ENCODE measurements around the gene SCTR.

SCTR gene

DNA sequence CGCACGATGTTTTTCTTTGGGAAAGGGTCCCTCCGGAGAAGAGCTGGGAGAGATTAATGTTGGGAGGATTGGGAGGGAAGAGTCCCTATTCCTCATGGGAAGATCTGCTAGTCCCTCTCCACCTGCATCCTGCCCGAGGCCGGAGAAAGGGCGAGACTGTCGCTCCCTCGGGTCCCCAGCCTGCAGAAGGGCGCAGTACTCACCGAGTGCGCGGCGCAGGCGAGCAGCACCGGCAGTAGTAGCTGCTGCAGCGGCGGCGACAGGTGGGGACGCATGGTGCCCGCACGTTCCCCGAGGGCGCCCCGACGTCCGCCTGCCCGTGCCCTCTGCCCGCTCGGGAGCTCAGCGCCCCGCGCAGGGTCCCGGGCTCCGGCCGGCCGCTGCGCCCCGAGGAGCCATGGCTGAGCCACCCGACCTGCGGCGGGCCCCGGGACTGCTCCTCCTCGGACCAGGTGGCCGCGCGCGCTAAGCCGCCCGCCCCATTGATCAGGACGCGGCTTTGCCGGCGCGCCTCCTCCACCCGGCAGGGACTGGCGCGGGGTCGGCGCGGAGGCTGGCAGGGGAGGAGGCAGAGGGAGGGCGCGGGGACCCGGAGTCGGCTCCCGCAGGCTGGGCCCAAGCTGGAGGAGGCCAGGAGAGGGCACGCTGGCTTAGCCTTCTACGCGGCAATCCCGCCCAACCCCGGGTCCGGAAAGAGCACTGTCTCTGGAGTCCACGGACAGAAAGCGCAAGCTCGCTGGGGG is at the start of gene SCTR:
Gene SCTR (minus strand): TSS at position 532 of the 743 bp plus-strand sequence. CDS start 257 bp downstream, at position 275.
- no peak for DNase-seq

DNA sequence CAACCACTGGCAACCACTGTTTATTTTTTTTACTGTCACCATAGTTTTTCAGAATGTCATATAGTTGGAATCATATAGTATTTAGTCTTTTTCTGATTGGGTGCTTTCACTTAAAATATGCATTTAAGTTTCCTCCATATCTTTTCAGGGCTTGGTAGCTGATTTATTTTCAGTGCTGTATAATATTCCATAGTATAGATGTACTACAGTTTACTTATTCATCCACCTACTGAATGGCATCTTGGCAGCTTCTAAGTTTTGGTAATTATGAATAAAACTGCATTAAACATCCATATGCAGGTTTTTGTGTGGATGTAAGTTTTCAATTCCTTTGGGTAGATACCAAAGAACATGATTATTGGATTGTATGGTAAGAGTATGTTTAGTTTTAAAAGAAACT is 43.0 kb upstream of the SCTR start:
- no peak for DNase-seq

DNA sequence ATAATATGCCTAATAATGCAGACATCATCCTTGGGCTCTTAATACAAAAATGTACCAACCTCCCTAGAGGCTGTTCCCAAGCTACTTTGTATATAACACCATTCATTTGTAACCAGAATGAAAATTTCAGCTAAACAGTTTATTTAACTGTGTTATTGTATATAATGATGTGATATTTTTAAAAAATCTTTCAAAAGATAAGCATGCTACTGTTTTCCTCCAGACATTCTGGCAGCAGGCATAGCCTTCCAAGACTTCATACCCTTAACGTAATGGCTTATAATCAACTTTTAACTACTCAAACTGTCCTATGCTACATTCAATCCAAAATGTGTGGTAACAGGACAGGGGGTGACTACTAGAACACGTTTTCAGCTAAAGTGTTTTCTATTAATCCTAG is 41.2 kb upstream of the SCTR start:
- DNase-seq = no peak

DNA sequence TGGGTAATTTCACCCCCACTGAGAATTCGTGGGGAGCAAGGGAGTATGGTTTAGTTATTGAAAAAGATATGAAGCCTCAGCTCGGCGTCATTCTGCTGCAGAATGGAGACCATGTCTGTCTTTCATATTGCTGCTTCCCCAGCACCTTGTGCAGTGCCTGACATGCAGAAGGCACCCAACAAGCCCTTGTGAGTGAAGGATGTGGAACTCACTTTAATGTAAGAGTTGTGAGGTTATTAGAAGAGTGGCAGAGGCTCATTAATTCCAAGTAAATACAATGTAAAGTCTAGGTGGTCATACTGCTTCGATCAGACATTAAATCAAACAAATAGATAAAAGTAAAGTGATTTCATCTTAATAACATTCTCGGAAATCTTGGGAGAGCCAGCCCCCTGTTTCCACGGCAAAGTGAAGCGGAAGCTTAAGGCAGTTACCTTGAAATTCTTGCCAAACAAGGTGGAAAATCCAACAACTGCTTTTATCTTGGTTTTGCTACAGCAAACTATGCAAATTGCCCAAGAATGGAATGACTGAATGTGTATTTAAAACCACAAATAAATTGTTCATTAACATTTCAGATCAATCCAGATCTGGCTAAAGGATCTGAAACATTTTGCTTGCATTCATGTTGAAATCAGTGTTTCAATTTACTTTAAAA is 29.5 kb upstream of the SCTR start:
- DNase-seq = no peak

DNA sequence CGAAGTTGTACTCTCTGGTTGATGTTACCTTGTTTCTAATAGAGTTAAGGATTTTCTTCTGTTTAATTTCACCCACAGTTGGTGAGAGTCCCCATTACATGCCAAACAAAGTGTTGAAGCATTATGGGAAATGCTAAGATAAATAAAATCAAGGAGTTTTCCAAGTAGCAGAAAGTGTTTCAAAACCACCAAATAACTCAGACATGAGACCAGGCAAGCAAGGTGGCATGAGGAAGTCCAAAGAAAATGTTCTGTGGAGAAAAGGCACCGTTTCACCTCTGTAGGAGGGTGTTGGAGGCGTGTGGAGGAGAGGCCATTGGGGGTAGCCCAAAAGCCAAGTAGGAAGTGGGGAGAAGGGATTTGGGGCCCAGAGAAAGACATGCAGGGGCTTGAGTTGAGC is 28.6 kb upstream of the SCTR start:
- no peak for DNase-seq

DNA sequence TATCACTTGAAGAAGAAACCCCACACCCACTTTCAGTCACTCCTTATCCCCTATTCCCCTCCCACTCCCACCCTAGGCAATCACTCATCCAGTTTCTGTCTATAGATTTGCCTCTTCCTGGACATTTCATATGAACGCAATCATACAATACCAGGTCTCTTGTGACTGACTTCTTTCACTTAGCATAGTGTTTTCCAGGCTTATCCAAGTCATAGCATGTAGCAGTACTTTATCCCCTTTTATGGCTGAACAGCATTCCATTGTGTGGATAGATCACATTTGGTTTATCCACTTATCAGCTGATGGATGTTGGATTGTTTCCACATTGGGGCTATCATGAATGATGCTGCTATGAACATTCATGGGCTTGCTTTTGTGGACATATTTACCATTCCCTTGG is 26.6 kb upstream of the SCTR start:
- no peak for DNase-seq

DNA sequence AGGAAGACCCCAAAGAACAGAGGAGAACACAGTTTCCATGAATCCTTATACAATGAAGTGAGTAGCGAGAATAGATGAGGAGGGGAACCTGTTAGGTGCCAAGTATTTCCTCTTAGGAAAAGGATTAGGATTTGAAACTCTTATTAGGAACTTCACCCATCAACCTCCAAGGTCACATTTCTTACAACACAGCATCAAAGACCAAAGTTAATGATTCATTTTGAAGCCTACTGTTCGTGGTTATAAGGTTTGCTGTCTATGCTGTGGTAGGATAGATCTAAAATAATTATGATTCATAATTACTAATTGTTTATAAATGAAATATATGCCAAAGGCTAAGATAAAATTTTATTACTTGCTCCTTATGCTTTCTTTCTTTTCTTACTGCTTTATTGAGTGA is 26.1 kb upstream of the SCTR start:
- no peak for DNase-seq

DNA sequence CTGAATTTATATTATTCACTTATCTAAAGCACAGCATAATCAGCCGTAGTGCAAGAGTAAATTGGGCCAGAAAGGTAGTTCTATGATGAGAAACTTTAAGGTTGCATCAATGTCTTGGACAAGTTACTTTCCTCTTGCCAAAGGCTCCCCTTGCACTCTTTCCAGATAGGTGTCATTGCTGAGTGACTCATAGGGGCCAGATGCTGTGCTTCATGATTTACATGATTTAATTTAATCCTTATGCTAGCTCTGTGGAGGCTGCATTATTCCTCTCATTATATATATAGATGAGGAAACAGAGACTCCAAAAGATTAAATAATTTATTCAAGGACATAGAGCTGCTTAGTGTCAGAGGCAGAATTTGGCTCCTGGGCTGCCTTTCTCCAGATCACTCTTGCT is 25.0 kb upstream of the SCTR start:
- no peak for DNase-seq

DNA sequence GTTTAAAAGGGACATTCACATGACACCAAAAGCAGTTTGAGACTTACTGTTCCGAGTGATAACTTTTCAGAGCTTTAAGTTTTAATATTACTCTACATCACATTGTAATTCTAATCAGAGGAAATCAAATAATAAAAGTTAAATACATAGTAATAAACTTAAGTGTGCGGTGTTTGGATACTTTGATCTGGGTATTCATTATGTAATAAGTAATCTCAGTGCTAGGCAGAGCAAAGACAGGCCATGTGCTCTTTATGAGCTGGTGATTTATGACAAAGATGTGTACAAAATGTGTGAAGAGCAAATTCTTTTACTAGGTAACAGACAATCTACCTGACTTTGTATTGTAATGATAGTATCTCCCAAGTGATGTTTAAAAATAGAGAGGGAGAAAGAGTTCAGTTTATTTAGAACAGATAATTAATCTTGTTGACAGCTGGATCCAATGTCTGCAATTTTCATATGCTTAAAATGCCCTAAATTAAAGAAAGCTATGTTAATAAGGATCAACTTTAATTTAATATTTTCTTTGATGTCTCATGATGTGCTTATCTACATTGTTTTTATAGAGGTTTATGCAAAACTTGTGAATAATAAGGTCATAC is 24.3 kb upstream of the SCTR start:
- no peak for DNase-seq

DNA sequence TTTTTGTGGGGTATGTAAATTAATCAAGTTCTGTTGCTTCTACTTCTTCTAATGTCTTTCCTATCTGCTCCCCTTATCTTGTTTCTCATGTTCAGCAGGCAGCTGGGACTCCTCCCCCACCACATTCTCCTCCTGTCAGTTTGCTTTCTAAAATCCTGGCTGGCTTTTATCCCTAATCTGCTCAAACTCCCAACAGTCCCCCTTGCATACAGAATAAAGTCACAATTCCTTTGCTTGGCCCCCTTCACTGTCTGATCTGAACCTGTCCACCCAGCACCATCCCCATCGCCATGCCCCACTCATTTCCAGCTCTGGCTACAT is 22.1 kb upstream of the SCTR start:
- DNase-seq = no peak

DNA sequence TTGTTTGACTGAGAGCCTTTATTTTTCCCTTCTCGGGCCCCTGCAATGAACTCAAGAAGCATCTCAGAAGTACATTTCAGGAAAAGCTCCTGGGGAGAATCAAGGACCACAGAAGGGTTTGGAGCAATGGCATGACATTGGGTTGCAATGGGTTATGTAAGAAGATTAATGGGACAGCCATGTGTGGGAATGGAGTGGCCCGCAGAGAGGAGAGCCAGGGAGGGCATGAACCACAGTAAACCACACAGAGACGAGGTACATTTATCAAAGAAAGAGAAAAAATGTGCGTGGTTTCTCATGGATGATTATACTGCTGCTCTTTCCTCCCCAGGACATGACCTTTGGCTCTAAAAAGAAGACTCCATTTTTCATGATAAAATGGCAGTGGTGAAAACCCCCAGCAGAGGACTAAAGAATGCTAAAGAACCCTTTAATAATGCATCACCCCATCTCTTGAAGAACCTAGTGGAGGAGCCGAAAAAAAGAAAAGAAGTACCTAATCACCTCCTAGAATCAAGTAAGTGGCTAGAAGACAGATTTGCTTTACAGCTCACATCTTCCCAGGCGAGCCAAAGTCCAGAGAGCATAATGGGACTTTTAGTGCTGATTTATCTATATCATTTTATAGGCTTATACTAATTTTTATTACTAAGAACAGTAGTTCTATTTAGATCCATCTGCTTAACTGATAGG is 21.6 kb upstream of the SCTR start:
- no peak for DNase-seq

DNA sequence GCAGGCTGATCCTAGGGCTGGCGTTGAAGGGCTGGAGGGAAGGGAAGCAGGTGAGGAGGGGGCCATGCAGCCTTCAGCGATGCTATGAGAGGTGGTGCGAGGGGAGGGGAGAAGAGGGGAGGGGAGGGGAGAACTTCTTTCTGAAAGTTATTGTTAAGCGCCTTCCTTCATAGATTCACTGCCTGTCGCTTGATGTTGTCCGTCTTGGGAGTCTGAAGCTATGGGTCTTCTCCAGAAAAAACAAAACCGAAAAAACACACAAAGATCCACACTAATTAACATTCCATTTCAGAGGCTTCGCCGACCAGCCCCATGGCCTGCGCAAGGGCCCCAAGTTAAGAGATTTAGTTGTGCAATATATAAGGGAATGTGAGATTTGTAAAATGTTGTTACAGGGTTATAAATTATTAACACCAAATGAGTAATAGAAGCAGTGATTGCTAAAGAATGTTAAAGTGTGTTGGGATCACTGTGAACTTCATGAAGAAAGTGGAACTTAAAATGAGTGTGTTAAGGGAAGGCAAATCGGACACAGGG is 20.7 kb upstream of the SCTR start:
- no peak for DNase-seq

DNA sequence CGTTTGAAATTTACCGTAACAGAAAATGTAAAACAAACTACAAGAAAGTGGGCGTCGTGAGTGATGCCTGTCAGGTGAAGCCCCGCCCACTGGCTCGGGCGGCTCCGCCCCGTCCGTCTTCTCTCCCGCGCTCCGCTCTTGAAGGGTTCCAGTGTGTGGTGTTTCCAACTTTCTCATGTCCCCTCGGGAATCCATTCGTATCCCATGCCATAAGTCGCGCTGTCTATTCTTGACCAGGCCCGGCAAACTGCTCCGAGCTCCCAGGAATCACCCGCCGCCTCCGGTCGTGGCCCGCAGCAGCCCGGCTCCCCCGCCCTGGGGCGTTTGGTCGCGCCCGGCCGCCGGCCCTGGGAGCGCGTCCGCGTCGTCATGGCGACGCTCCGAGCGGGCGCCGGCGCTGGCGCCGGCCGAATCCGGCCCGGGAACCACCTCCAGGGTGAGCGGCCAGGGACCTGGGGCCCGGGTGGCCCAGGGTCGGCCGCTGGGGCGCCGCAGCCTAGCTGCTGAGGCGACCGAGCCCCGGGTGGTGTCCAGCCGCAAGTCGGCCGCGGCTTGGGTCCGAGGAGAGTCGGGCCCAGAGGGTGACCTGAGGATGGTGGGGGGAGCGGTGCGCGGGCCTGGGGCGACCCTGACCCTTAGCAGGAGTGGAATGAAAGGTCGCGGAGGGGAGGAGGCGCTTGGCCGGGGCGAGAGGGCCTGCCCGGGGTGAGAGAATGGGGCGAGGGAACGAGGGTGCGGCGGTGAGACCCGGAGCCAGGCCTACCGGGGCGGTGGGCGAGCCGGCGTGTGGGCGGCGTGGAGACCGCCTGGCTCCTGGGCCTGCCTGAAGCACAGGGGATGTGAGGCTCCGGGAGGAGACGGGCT is 20.0 kb upstream of the SCTR start, which contains the start of gene CFAP221:
Gene CFAP221 (plus strand): TSS at position 375 of the 864 bp plus-strand sequence. CDS start 1,683 bp downstream, outside the sequence.
- DNase-seq = peak; percentile 46

DNA sequence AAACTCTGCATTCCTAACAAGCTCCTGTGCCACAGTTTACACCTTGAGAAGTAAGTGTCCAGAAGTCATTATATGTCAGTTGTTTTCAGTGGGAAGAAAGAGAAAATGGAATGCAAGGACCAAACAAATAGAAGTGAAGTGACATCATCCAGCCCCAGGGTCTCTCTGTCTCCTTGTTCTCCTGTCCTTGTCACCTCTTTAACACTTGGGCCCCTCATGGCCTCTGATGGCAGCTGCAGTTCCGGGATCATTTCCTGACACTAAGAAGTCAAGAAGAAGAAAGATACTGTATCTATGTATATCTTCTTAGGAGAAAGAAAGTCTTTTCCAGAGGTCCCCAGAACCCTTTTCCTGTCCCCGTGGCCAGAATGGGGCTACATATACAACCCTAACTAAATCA is 17.2 kb upstream of the SCTR start:
- no peak for DNase-seq

DNA sequence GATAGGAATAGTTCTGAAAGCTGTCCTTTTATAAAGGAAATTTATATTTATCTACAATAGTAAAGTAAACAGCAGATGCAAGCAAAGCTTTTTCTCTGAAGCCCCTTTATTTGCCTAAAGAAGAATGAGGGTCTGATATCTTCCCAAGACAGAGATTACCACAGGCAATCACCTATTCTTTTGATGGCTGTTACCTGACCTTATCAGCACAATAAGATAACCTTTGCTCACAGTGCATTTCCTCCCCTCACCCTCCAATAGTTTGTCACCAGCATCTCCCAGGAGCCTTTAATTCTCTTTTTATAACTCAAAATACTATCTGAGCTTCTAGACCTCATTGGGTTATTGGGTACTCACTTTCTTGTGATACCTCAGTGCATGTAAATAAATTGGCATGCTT is 13.5 kb upstream of the SCTR start:
- no peak for DNase-seq

DNA sequence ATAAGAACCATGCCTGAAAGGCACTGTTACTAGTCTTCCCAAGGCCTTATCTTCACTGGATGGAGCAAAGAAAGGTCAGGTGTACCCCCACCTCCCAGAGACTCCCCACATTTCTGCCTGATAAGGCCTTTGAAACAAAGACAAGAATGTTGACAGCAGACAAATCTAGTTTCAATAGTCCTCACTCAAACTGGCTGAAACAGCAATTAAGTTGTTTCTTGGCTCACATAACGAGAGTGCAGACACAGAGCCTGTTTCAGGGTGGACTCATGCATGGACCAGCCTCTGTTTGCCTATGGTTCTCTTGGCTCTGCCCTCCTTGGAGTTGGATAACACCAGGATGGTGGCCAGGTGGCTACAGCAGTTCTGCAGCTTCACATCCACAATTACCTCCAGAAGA is 12.4 kb upstream of the SCTR start:
- no peak for DNase-seq

DNA sequence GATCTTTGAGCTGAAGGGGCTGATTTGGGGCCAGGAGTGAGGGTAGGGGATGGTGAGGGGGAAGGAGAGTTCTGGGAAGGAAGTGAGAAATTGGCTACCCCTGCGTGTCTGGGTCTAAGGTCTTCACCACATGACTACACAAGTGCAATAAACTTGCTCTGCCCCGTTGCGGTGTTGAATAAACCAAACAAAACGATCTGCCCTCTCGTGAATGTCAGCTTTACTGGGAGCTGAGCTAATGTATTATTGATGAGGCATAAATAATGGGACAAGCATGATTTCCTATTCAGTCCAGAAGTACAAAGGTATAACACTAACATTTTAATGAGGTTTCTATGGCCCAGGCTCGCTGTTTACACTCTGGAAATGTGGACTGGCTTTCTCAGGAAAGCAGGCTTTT is 11.9 kb upstream of the SCTR start:
- DNase-seq = no peak

DNA sequence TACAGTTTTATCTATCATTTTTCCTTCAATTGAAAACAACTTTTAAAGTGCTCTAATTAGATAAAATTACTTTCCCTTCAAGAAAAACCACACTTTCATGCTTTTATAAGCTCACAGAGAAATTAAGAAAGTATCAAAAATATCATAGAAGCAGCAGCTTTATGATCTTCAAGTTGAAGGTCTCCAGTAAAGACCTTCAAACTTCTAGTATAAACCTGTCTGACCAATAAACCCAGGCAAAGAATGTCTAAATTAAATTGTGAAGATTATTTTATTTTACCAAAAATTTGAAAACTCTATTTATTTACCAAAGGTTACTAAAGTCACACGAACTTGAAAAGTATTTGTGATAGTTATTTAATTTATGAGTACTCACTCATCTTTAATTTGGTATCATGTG is 9.3 kb upstream of the SCTR start:
- DNase-seq = no peak

DNA sequence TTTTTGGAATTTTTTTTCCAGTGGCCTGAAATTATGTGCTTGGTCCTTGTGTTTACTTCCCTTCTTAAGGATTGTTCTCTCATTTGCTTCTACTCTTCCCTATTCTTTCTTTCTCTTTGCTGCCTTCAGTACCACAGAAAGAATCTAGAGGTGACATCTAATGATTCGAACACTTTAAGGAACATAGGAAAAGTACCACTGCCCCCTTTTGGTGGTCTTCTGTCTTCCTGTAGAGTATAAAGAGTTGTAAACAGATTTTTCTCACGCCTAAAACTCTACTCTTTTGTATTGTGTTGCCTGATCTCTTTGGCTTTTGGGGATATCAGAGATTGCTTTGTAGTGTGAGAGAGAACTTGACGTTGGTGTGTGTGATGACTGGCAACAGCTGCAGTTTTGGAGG is 7.0 kb upstream of the SCTR start:
- DNase-seq = no peak

DNA sequence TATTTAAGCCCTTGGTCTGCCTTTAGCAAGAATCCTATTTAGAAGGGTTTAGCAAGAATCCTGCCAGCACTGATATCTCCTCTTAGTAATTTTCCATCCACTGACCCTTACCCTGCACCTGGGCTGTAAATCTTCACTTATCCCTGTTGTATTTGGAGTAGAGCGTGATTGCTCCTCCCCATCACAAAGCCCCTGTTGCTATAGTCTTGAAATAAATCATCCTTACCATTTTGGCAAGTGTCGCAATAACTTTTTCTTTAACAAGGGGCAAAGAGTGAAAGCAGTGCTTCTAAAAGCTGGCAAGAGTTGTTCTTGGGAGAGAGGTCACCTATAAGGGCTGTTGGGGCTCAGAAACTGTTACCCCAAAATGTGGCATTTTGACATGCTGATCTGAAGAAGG is 3.7 kb upstream of the SCTR start:
- DNase-seq = no peak

DNA sequence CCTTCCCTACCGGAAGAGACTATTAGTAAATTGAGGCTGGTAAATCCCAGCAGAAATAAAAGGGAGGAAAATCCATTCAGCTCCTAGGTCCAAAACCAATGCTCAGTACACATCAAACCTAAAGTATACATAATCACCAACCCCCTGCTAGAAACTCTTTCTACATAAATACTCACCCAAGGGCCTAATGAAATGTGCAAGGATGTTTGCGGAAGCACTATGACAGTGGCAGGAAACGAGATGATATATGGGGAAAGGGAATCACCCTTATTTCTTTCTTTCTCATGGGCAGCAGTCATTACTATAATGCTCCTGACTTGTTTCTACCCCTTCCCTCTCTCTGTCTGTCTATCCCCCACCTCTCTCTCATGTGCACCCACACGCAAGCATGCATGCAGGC is 1.3 kb upstream of the SCTR start:
- DNase-seq = no peak

DNA sequence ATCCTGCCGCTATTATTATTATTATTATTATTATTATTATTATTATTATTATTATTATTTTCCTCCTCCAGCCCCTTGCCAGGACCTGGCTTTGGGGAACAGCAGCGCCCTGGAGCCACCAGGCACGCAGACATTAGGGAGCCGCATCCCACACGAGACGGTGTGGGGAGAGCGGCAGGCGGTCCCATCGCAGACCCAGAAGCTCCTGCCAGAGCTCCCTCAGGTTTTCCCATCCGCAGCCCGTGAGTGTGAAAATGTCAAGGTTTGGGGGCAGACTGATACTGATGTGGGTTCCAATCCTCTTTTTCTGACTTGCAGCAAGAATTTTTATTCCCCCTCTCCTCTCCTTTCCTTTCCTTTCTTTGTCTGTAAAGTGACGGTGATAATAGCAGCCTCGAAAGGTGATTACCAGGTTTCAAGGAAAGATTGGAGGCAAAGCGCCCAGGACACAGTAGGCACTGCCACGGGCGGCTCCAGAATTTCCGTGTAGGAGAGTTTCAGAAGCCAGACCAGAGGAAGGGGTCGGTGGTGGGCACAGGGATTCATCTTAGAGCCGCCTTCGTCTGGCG is 816 bp downstream of the SCTR start:
- DNase-seq = no peak

Data from NCI-H1048 (cell line).